DMS114 treated with DMSO at 0.1 percent for 48 hours (cell line): ENCODE data around the gene SPATA2L.
"Not testable (repeated sequence)": the region's sequence is repeated elsewhere in the genome, so short reads cannot be mapped to it uniquely, and the experiment has no call there.

Experiments used
- DNase-seq: peaks from one replicate; lab custom pipeline; 2025; ENCODE audit not compliant: unreplicated experiment; lab: John Stamatoyannopoulos, UW

The SPATA2L gene

GRCh38 chr16:89690392-89690901, 11.1 kb downstream of the SPATA2L start:
- no peak for DNase-seq

- not testable (repeated sequence) for DNase-seq
Observed at GRCh38 chr16:89689621-89690020, 11.9 kb downstream of the SPATA2L start.

- DNase-seq = no peak
Observed at GRCh38 chr16:89689142-89689541, 12.4 kb downstream of the SPATA2L start.

- no peak for DNase-seq
Observed at GRCh38 chr16:89688395-89688794, 13.1 kb downstream of the SPATA2L start.

- no peak for DNase-seq
Observed at GRCh38 chr16:89687092-89687940, 14.2 kb downstream of the SPATA2L start.

- peak; percentile 76 for DNase-seq
Observed at GRCh38 chr16:89686520-89687091, 14.9 kb downstream of the SPATA2L start, which contains the start of gene CDK10. Gene CDK10 (plus strand): TSS chr16:89686689. CDS start chr16:89686711, 22 bp downstream.

GRCh38 chr16:89685916-89686315, 15.6 kb downstream of the SPATA2L start:
- no peak for DNase-seq

- no peak for DNase-seq
Observed at GRCh38 chr16:89678258-89678657, 23.2 kb downstream of the SPATA2L start.

GRCh38 chr16:89672177-89672941, 29.1 kb downstream of the SPATA2L start:
- DNase-seq = no peak

GRCh38 chr16:89671565-89671964, 29.9 kb downstream of the SPATA2L start:
- not testable (repeated sequence) for DNase-seq

- no peak for DNase-seq
Observed at GRCh38 chr16:89670496-89671431, 30.7 kb downstream of the SPATA2L start.

- no peak for DNase-seq
Observed at GRCh38 chr16:89669755-89670154, 31.8 kb downstream of the SPATA2L start.

- no peak for DNase-seq
Observed at GRCh38 chr16:89668790-89669158, 32.7 kb downstream of the SPATA2L start.

- no peak for DNase-seq
Observed at GRCh38 chr16:89667633-89668032, 33.9 kb downstream of the SPATA2L start.

- DNase-seq = peak; percentile 62
Observed at GRCh38 chr16:89667000-89667399, 34.5 kb downstream of the SPATA2L start.

- not testable (repeated sequence) for DNase-seq
Observed at GRCh38 chr16:89664238-89664637, 37.3 kb downstream of the SPATA2L start.

GRCh38 chr16:89661215-89661614, 40.3 kb downstream of the SPATA2L start:
- no peak for DNase-seq

GRCh38 chr16:89660146-89660545, 41.4 kb downstream of the SPATA2L start:
- no peak for DNase-seq

- no peak for DNase-seq
Observed at GRCh38 chr16:89658221-89658879, 43.2 kb downstream of the SPATA2L start.
